Cardiac fibroblast (primary cell): Measurements from ENCODE around the gene LARP1B.
"Not testable (repeated sequence)": the region's sequence is repeated elsewhere in the genome, so short reads cannot be mapped to it uniquely, and the experiment has no call there.

ENCODE experiments used
- DNase-seq, 2 donors: peaks; one replicate each; pipeline versions ENCODE4 v3.0.0 to v3.0.0-alpha.2; 2010; ENCODE audit warnings: low read depth in 2 of 2
- H3K4me3 ChIP-seq, 2 donors: replicated peaks in 1 of 2; 1 replicate in 1 of 2; 2 replicates in 1 of 2; pipeline ENCODE4 v1.5.1; 2011; ENCODE audit warnings: low read depth in 2 of 2, low read length in 2 of 2, mild to moderate bottlenecking in 2 of 2, moderate library complexity in 1 of 2
- TF ChIP-seq, protein P1 (sequence below): IDR thresholded peaks from one replicate; pipeline ENCODE4 v1.5.1; 2011; ENCODE audit warnings: low read depth, mild to moderate bottlenecking, low read length, inconsistent platforms

LARP1B gene

DNA sequence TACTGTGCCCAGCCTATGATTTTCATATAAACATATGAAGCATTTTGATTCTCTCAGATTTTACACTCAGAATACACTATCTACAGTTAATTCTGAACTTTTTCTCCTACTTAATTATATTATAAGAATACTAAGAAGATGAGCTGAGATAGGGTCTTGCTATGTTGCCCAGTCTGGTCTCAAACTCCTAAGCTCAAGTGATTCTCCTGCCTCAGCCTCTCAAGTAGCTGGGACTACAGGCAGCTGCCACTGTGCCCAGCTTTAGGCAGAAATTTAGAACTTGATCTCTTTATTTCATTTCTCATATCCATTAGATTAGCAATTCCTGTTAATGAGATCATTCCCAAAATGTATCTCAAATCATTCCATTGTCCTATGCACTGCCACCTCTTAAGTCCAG is 4.7 kb upstream of the LARP1B start:
- H3K4me3 ChIP-seq: no peak overlapping the region
- TF ChIP-seq, protein P1, sequence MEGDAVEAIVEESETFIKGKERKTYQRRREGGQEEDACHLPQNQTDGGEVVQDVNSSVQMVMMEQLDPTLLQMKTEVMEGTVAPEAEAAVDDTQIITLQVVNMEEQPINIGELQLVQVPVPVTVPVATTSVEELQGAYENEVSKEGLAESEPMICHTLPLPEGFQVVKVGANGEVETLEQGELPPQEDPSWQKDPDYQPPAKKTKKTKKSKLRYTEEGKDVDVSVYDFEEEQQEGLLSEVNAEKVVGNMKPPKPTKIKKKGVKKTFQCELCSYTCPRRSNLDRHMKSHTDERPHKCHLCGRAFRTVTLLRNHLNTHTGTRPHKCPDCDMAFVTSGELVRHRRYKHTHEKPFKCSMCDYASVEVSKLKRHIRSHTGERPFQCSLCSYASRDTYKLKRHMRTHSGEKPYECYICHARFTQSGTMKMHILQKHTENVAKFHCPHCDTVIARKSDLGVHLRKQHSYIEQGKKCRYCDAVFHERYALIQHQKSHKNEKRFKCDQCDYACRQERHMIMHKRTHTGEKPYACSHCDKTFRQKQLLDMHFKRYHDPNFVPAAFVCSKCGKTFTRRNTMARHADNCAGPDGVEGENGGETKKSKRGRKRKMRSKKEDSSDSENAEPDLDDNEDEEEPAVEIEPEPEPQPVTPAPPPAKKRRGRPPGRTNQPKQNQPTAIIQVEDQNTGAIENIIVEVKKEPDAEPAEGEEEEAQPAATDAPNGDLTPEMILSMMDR: no peak
- no peak for DNase-seq

DNA sequence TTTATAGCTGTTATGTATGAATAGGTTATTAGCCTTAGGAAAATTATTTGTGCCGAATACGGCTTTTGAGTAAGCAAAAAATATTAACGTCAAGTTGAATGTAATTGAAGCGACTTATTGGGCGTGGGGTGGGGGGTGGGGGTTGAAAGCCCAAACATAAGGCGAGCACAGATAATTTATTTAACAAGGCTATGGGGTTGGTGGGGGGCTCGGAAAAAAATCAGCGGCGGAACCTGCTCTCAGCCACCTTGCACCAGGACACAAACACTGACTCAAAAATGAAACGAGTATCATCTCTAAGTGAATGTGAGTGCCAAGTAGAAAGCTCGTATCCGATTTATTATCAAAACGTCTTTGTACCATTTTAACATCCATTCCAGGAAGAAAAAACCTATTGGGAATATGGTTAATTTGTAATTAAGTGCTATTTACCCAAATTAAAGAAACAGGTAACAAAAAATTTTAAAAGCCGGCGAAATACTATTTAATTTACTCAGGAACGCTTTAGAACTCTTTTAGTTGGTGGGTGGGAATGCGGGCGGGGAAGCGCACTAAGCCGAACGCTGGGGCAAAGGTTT is 902 bp upstream of the LARP1B start:
- H3K4me3 ChIP-seq: peak overlapping the region; percentile 44 to 82
- TF ChIP-seq, protein P1: no peak
- DNase-seq: peak in 1 of 2 donors; percentile 12

DNA sequence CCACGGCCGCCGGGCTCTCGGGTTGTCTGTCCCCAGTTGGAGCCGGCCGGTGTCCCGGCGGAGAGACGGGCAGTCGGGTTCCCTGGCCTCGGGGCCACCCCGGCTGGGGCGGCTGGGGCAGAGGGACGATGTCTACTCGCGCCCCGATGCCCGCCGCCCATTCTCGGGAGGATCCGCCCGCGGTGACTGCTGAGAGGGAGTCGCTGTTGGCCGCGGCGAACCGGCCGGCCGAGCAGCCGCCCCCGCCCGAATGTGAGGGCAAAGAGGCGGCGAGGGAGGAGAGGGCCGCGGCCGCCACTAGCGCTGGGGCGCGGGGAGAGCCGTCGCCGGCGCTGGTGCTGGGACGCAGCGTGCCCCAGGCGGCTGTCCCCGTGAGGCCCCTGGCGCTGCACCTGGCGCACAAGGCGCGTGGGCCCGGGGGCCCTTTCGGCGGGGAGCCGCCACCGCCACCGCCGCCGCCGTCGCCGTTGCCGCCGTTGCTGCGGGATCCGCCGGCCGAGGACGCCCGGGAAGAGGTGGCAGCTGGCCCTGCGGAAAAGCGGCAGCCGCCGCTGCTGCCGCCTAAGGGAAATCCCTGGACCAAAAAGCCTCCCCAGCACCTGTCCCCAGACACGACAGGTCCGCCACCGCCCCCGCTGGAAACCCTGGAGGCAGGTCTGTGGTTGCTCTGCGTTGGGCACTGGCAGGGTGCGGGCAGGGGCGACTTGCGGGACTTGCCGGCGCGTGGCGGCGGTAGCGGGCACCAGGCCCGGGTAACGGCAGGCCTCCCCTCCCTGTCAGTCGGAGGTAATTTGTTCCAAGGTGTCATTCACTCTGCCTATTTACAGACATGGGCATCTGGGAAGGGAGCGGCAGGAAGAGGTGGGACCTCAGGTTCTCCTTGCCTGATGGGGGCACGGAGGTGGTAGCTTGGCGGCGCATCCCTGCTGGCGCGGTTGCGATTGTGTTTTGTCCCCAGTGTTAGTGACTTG is 739 bp downstream of the LARP1B start:
- peak overlapping the region; percentile 79 to 82 for H3K4me3 ChIP-seq
- TF ChIP-seq, protein P1: no peak
- DNase-seq: peak; percentile 36 to 42

DNA sequence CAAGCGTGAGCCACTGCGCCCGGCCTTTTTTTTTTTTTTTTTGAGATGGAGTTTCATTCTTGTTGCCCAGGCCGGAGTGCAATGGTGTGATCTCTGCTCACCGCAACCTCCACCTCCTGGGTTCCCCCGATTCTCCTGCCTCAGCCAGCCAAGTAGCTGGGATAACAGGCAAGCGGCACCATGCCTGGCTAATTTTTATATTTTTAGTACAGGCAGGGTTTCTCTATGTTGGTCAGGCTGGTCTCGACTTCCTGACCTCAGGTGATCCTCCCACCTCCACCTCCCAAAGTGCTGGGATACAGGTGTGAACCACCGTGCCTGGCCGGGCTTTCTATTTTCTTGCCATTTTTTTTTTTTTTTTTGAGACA is 5.3 kb downstream of the LARP1B start:
- not testable (repeated sequence) for DNase-seq, H3K4me3 ChIP-seq

DNA sequence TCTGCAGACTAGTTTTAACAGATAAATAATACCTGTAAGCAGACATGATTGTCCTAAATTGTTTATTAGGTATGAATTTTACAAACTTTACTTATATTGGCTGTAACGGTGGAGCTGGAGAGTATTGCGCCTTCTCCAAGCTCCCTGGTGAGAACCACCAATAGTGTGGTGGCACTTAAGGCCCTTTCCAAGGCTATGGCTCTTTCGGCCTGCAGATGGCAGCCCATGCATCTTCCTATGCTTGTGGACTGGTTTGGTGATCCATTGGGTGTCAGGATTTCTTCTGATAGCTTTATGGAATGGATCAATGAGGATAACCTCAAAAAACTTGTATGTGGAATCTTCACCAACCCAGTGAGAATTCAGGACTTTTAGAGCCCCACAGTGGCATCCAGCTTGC is 7.8 kb downstream of the LARP1B start:
- DNase-seq: peak; percentile 40 to 53
- TF ChIP-seq, protein P1: peak; percentile 46
- H3K4me3 ChIP-seq: no peak overlapping the region

DNA sequence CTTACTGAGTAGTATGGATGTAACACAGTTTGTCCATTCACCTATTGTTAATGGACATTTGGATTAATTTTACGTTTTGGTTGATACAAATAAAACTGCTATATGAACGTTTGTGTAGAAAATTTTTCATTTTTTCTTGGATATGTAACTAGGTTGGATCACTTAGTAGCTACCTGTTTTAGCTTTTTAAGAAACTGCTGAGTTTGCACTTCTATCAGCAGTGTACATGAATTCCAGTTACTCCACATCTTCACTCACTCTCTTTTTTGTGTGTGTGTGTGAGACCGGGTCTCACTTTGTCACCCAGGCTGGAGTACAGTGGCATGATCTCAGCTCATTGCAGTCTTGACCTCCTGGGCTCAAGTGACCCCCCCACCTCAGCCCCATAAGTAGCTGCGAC is 15.4 kb downstream of the LARP1B start:
- no peak overlapping the region for H3K4me3 ChIP-seq
- TF ChIP-seq, protein P1: no peak
- DNase-seq: no peak

DNA sequence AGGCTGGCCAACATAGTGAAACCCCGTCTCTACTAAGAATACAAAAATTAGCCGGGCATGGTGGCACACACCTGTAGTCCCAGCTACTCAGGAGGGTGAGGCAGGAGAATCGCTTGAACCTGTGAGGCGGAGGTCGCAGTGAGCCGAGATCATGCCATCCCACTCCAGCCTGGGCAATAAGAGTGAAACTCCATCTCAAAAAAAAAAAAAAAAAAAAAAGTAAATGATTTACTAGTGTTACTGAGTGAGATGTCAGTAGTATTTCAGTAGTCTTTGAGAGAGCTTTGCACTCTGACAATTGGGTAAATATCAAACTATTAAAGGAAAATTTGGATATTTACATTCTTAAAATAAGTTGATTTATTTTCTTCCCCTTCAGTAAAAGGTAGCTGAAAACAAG is 34.2 kb downstream of the LARP1B start:
- DNase-seq, H3K4me3 ChIP-seq: not testable (repeated sequence)
